GM18505 (cell line): ENCODE measurements around the gene RCAN1.

Source experiments
- ATAC-seq: cut with Tn5 transposase; IDR thresholded peaks from one replicate; pipeline ENCODE4 v1.9.1; 2021; ENCODE audit not compliant: unreplicated experiment
- POLR2A ChIP-seq: IDR thresholded peaks from 4 replicates; pipeline ENCODE4 v1.6.1; 2011; ENCODE audit warnings: borderline replicate concordance; ENCODE audit not compliant: insufficient read depth, insufficient read length; ENCODE audit errors: extremely low read depth

The RCAN1 gene

GRCh38 chr21:34614628-34615486 lies at the start of gene RCAN1:
Gene RCAN1, minus strand, starts transcription at chr21:34615113. Its CDS starts 102 bp downstream, at chr21:34615011.
- peak; percentile 95 for ATAC-seq
- peak; percentile 50 for TF ChIP-seq POLR2A

- no peak for TF ChIP-seq POLR2A
- ATAC-seq: no peak
Observed at GRCh38 chr21:34661848-34662247, 46.9 kb upstream of the RCAN1 start.

GRCh38 chr21:34653522-34653921 lies 38.6 kb upstream of the RCAN1 start:
- no peak for ATAC-seq
- TF ChIP-seq POLR2A: no peak

GRCh38 chr21:34651642-34652041 lies 36.7 kb upstream of the RCAN1 start:
- no peak for TF ChIP-seq POLR2A
- ATAC-seq: no peak

- TF ChIP-seq POLR2A: no peak
- ATAC-seq: no peak
Observed at GRCh38 chr21:34650861-34651431, 36.0 kb upstream of the RCAN1 start.

- no peak for TF ChIP-seq POLR2A
- no peak for ATAC-seq
Observed at GRCh38 chr21:34649400-34649799, 34.5 kb upstream of the RCAN1 start.

GRCh38 chr21:34648739-34649297 lies 33.9 kb upstream of the RCAN1 start:
- ATAC-seq: no peak
- no peak for TF ChIP-seq POLR2A

- no peak for TF ChIP-seq POLR2A
- no peak for ATAC-seq
Observed at GRCh38 chr21:34647555-34647954, 32.6 kb upstream of the RCAN1 start.

- ATAC-seq: no peak
- no peak for TF ChIP-seq POLR2A
Observed at GRCh38 chr21:34644825-34645224, 29.9 kb upstream of the RCAN1 start.

- ATAC-seq: peak; percentile 58
- TF ChIP-seq POLR2A: peak; percentile 1
Observed at GRCh38 chr21:34642211-34643075, 27.5 kb upstream of the RCAN1 start.

- no peak for TF ChIP-seq POLR2A
- ATAC-seq: no peak
Observed at GRCh38 chr21:34640858-34641257, 25.9 kb upstream of the RCAN1 start.

- ATAC-seq: peak; percentile 32
- TF ChIP-seq POLR2A: no peak
Observed at GRCh38 chr21:34639882-34640788, 25.2 kb upstream of the RCAN1 start.
